ENCODE results near the gene NMNAT2.

GRCh38 chr1:183242556-183242955 is 175.6 kb downstream of the NMNAT2 start:
- TF ChIP-seq CTCF (conservative IDR thresholded peaks at IDR 0.05; ENCODE audit: low read depth, low read length) (no peak), CEBPB (IDR thresholded peaks at IDR 0.05; ENCODE audit: low read depth, low read length) (no peak), POLR2A (IDR thresholded peaks at IDR 0.05; ENCODE audit: low read depth, low read length) (no peak)

Data from IMR-90 (cell line).